Renal cortex interstitium (tissue), 11 donors: ENCODE results near the gene ARL5B. TPM values are rescaled to one million over a fixed set of nuclear protein-coding genes. Genes with fewer than 3 reads are reported as not detected.

Experiments
- DNase-seq, 11 donors: peaks; one replicate each; pipeline ENCODE4 v3.0.0-alpha.2; 2013; ENCODE audit warnings: low read depth in 9 of 11, low spot score in 4 of 11; ENCODE audit errors: extremely low read depth in 1 of 11
- polyA plus RNA-seq, 3 donors: library from polyadenylated mRNA; unstranded; fragments of 120-200 nt; gene quantifications; one replicate each; pipeline ENCODE4 v1.2.1, GENCODE V29; 2013; ENCODE audit not compliant: insufficient read length in 3 of 3

ARL5B gene
- polyA plus RNA-seq, 3 donors: 39.9 to 49.8 (median 44.0) TPM

DNA sequence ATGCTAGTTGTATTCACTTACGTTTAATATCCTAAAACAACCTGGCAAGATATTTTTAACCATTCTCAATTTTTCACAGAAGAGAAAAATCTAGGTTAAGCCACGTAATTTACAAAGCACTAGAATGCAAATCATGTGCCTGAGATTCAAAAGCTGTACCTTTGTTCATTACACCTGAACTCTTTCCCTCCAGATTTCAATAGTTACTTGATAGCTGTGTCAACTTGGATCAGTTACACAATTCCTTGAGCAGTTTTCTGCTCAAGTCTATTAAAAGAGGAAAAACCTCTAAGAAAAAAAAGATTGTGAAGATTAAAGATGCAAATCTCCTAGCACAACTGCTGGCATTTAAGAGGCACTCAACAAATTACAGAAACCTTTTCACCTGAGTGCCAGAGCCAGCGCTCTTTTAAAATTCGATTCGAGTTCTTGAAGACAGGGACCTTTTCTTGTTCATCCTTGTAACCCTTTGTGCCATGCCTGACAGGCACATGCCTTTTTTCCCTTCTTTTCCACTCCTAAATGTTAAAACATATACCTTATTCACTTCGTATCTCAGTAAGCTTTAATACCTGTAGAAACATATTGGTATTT is 8.7 kb upstream of the ARL5B start:
- no peak for DNase-seq

DNA sequence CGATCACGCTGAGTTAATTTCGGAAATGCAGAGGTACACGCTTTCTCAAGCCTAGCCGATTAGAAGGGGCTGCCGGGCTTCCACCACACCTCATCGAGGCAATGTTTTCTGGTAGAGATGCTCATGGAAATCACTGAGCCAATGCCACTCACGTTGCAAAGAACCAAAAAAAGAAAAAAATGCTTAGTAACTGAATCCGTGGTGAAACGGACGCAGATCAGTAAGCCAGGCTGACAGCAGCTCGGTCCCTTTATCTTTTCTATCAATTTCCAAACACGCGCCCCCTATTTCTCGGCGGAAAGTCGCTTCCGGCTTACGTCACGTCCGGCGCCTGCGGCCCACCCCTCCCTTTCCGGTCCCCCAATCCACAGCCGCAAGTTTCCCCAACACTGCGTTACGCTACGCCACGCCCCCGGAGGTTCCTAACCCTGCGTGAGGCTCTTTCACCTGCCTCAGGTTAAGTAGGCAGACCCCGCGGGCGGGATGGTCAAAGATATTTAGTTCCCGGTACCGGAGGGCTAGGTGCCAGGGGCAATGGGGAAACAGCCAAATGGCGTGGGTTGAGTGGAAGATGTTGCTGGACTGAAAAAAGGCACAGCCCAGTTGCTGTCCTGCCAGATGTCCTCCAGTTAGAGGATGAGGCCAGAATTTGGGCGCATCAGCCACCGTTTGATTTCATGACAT is 7.8 kb upstream of the ARL5B start, which contains the start of gene NSUN6:
NSUN6 (minus strand) TSS at position 264 of the 684 bp plus-strand sequence. CDS start 384 bp downstream, outside the sequence.
- peak in 10 of 11 donors; percentile 83 to 90 (median 88) for DNase-seq

DNA sequence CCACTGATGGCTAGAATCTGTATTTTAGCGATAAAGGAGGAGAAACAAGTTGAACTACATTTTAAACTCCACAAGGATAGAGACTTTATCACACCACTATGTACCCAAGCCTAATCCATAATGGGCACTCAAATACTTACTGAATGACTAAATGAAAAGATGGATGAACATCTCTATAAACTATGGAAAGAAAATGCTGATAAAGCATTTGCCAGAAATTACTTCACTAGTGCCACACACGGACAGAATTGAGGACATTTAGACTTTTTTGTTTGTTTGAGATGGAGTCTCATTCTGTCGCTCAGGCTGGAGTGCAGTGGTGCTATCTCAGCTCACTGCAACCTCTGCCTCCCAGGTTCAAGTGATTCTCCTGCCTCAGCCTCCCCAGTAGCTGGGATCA is 6.1 kb upstream of the ARL5B start:
- no peak for DNase-seq

DNA sequence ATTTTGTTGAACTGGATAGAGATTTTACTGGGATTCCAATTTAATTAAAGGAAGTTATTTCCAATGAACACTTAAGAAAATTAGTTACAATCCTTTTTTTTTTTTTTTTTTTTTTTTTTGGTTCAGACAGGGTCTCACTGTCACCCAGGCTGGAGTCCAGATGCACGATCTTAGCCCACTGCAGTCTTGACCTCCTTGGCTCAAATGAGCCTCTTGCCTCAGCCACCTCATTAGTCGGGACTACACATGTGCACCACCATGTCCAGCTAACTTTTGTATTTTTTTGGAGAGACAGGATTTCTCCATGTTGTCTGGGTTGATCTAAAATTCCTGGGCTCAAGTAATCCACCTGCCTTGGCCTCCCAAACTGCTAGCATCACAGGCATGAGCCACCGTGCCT is 2.5 kb upstream of the ARL5B start:
- no peak for DNase-seq

DNA sequence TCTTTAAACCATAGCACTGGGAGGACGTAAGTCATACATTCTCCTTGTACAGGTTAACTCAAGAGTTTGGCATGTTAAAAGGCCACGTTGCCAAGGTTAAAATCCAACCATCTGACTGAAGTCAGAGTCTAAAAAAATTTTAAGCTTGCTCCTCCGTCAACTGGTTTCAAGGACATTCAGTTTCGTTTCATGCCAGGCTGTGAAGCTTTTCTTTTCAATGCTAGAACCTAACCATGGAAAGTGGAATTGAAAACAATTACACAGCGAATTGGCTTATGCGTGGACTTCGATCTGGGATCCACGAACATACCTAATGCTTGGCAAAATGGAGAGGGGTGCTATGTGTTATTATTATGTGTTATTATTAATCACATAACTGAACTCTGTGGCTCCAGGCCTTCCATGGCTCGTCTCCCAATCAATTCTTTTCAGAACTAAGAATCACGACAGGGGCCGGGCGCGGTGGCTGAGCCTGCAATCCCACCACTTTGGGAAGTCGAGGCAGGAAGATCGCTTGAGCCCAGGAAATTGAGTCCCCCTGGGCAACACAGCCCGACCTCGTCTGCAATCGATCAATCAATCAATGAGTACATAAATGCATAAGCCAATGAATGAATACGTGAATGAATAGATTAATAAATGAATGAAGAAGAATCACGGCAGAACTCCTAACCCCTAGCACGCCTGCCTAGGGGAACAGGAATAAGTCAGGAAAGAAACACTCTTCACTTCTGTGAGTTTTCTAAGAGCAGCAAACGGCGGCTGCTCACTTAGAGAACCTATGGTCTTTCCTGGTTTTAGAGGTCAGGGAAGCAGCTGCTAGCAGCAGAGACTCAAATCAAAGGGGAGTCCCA is 733 bp upstream of the ARL5B start:
- DNase-seq: peak in 2 of 11 donors; percentile 16 to 22

DNA sequence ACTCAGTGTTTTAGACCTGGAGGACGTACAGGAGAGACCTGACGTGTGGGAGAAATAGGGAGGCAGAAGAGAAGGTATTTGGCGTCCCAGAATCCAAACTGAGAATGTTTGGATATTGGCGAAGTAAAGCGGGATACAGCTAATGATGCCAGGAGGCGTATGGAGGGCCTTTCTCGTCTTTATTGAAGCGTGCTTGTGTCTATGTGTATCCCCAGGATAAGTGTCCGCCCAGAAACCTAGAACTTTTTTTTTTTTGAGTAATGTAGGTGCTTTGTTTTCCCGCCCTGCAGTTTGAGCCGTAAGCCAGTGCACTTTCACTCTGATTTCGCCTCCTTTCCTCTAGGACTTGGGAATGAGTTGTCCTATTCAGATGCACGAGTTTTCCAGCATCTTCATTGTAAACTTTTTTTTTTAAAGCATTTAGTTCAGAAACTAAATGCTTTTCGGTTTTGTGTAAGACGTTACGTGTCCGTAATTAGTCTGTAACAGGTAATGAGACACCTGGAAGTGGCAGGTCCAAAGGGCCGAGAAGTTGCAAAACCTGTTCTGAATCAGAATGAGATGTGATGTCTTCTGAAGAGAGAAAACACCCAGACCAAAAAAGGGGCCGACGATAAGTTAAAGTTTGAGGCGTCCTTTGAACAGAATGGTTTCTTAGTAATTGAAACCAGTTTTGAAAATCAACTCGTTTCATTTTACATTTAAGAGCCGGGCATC is 746 bp downstream of the ARL5B start:
- DNase-seq: peak in 4 of 11 donors; percentile 31 to 41 (median 39)

DNA sequence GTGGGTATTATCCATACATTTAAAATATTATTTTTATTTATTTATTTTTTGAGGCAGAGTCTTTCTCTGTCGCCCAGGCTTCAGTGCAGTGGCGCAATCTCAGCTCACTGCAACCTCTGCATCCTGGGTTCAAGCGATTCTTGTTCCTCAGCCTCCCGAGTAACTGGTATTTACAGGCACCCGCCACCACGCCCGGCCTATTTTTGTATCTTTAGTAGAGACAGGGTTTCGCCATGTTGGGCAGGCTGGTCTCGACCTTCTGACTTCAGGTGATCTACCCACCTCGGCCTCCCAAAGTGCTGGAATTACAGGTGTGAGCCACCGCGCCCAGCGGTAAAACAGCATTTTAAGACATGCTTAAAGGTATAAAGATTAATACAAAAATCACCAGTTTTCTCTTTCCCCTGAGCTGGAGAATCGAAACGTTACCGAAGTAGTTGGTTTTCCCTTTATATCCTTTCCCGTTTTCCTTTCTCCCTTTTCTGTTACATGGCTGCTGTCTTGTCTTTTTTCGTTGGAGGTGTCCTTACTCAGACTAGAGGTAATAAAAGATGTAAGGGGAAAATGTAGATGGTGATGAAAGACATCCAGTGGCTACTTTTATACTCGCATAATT is 1.7 kb downstream of the ARL5B start:
- DNase-seq: no peak

DNA sequence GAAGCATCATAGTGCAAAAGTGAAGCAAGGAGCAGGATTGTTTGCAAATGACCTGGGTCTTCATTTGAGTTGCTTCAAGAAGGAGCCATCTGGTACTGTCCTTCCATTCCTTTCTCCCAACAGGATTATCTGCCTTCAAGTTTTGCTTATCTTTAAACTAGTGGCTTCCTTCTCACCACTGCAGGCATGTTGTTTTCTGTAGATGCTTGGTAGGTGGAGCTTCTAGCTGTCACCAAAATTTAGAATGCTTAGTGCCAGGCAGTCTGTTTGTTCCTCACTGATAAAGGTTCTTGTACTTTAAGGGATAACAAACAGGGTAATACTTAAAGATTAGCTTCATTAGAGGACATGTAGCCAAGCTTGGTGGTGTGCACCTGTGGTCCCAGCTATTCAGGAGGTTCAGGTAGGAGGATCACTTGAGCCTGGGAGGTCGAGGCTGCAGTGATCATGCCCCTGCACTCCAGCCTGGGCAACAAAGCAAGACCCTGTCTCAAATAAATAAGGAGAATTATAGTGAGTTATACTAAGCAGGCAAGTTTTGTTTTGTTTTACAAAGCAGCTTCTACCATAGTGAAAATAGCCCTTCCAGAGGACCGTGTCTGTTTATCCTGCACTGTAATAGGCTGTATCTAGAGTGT is 5.7 kb downstream of the ARL5B start:
- no peak for DNase-seq

DNA sequence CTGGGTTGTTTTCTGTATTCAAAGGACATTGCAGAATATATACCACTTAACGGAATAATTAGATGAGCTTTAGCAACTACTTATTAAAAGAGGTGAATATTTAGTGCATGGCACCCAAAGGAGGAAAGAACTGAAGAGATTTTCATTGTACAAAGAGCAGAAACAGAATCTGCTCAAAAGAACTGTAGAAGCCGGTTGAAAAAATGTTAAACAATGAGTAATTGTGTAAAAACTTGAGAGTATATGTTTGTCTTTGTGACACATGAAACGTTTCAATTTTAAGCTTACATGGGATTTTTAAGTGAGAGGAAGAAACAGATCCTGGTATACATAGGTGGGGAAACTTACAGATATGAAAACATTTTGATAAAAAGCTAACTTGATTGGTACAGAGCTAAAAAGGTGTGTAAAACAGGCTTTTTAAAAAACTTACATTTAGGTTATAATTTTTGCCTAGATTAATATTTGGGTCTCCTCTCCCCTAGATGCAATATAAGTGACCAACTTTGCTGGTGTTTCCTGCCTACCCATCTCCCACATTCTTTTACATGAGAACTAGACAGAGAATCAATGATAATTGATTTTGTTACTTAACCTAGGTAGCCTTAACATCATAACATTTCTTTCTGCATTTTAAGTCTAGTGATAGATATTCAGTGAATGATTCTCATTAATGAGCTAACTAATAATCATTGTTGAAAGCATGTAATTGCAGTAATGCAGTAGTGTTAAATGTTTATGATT is 6.8 kb downstream of the ARL5B start:
- DNase-seq: no peak

DNA sequence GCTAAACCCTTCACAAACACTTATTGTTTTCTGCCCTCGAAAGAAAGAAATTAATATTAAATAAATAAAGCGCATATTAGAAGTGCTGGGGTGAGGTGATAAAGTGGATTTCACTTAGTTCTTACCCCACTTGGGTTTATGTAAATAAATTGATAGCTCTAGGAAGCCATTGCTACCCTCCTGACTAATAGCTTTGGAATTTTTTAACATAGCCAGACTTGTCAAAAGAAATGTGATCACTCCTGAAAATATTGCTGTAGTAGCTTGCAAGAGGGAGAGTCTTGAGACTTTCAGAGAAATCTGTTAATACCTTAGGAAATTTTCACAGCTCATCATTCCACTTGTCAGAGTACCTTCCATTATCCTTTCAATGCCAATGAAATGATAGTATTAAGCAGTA is 7.6 kb downstream of the ARL5B start:
- no peak for DNase-seq

DNA sequence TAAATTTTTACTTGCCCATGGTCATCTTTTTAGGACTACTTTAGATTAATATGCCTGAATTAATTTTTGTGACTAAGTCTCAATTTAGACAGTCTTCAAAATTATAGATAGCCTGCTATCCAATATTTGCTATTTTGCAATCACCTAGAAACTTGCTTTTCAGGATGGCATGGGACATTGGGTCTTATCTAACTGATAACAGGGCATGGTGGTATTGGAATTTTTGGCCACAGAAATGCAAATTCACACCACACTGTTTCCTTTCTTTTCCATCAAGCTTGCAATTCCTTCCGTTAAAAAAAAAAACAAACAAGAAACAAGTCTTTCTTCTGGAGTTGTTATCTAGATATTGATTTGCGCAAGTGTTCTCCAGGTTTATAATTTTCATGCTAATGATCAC is 8.8 kb downstream of the ARL5B start:
- no peak for DNase-seq

DNA sequence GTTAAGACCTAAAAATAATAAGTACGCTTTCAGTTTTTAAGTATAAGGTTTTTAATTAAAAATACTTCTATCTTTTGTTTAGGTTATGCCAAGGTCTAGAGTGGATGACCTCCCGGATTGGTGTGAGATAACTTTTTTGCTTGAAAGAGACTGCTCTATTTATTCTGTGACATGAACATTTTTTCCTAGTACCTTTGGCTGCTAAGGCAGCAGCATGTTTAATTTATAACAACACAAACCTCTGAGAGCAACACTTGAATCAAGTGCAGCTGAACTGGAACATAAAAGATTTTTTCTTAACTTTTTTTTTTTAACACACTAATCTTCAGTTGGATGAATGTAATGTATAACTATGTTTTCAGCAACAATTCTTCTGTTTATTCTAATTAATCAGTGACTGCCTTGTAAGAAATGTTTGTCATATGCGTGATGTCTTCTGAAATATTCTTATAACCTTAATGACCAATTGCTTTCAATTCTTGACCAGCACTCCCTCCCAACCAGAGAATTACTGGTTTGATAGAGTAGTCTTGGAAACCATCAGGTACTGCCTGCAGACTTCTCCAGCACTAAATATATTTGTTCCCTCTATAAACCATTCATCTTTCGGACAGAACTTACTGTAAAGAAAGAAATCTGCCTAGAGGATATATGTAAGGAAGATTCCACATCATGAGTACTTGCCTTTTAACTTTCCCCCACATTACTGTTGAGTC is 16.0 kb downstream of the ARL5B start:
- DNase-seq: no peak

DNA sequence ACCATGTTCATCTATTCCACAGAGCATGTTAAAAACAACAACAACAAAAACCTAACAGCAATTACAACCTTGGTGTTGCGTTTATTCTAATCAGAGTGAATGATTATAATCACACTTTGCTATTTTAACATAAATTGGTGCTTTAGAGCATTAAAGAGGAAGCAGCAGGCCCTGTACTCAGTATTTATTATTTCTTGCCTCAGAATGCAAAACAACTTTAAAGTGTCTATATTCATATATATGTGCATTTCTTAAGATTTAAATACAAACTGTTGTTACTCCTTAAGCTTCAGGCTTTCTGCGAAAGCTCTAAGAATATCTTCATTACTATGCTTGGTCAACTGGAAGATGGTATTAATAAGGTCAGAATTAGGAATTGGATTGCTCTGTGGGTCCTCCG is 21.5 kb downstream of the ARL5B start:
- no peak for DNase-seq

DNA sequence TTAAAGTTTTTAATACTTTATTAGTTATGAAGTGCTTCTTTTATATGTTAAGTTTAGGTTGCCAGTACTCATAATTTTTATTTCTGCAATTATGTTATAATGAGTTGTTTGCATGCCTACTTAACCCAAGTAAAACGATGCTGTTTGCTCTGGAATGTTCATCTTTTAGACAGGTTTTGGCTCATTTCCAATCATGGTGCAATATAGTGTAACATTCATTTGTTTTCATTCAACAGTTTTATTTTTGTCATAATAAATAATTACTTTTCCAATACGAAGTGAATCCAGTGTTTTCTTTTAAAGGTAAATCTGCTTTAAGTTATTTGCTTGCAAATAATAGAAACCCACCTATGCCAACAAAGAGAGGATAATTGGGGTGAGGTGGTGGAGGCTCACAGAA is 22.1 kb downstream of the ARL5B start:
- DNase-seq: no peak

DNA sequence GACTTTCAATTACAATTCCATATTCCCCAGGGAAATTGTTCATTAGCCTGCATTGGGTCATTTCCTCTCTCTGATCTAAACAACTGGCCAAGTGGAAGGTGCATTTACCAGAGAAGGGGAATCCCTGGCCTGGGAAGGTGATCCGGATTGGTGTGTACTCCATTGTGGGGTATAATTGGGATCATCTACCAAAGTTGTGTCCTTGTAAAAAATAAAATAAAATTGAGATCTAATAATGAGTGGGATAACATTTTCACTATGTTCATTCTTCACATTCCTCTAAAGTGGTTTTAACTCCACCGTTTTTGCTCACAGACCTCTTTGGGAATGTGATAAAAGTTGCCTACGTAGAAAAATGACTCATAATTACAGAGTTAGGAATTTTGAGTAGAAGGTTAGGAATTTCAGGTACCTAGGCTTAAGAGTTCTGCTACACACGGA is 22.8 kb downstream of the ARL5B start:
- DNase-seq: no peak

DNA sequence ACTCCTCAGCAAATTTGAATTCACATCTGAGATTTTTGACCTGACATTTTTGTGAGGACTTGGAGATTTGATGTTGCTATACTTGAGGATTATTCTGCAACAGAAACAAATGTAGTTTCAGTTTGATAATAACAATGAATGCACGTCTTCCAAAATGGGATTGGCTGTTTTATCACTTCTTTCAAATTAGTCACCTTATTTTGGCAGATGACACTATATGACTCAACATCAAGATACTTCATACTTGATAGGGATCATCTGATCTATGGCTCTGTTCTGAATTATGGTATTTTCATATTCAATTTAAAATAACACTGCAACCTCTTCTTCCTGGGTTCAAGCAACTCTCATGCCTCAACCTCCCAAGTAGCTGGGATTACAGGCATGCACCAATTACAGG is 24.2 kb downstream of the ARL5B start:
- DNase-seq: no peak

DNA sequence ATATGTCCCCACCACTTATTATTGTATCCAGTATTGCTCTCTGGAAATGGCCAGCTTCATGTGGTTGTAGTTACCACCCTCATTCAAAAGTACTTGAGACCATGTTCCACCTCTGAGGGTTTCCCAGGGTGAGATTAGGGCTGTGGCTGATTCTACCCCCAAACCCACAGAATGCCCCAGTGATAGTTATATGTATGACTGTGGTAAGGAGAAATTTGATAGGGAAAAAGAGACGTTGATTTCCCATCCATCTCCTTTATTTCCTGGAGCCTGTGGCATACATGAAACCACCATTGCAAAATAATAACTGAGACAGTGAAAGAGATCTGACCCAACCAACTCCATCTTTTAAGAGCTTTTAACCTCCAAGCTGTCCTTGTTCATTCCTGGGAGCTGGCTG is 25.2 kb downstream of the ARL5B start:
- DNase-seq: no peak
